Measurements from ENCODE around the gene SLC15A4.
A peak's percentile ranks its signal among the peaks of the same experiment; 100 is the strongest.

The SLC15A4 gene

DNA sequence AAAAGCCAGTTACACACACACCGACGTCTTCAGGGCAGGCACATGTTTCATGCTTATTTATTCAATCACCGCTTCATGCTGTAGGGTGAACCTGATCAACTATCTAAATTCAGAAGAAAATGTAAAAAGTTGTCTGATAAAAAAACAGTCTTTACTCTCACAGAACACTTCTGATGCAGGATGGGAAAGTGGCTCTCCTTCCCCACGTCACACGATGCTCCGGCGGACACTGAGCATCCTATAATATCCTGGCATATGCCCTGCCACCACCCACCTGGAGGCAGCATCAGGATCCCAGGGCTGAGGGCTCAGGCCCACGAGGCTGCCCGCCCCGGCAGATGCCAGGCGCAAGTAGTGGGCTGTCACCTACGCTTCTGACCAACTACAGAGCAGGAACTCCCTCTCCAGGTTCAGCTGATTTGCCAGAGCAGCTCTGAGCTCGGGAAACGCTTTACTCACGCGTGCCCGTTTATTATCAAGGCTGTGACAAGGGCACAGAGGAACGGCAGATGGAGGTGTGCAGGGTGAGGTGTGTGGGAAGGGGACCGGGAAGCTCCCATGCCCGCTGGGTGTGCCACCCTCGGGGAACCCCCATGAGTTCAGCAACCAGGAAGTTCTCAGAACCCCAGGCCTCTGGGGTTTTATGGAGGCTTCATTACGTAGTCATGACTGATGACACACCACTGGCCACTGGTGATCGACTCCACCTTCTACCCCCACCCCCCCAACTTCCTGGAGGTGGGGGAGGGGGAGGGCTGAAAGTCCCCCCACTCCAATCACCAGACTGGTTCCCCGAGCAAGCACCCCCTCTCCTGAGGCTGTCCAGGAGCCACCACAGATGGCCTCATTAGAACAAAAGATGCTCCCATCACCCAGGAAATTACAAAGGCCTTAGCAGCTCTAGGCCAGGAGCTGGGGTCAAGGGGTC lies 32.1 kb downstream of the SLC15A4 start:
- DNase-seq = no peak

DNA sequence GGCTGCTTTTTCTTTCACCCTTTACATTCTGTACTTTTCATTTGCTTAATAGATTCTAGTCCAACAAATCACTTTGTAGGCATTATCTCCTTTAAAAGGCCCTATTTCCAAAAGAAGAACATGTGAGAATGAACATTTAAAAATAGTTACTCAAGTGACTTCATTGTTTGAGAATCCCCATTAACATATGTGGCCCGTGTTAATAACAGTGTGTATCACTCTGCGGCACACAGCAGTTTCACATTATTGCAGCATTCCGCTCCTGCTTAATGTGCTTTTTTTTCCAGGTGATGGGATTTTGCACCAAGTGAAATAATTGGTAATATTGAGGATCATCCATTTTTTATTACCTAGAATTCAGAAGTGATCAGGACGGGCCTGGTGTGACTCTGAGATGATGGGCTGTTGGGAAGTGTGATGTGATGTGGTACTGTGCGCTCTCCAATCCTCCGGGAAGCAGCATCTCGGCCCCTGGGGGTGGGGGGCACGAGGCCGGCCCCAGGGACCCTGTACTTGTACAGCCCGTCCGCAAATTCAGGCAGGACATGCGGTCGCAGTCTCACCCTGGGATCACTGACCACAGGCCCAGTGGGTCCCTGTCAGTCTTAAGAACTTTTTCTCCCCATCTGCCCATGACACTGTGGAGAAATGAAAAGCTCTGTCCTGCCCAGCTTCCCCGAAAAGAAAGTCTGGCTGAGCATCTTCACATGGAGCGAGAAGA lies 32.9 kb downstream of the SLC15A4 start:
- DNase-seq = no peak

DNA sequence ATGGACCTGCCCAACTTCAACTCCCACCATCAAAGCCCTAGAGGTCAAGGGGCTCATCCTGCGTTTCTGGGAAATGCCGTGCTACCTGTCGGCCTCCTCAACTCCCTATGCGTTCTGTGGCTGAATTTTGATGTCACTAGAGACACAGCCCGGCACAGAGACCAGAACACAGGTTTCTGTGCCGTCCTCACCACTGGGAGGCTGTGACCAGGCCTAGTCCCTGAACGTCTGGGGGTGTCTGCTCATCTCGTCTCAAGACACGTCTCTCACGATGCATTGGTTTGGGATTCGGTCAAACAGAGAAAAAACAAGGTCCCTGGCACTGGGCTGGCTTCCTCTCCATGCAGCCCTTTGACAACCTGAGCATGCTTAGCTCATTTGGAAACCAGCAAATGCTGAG lies 33.5 kb downstream of the SLC15A4 start:
- DNase-seq = no peak

DNA sequence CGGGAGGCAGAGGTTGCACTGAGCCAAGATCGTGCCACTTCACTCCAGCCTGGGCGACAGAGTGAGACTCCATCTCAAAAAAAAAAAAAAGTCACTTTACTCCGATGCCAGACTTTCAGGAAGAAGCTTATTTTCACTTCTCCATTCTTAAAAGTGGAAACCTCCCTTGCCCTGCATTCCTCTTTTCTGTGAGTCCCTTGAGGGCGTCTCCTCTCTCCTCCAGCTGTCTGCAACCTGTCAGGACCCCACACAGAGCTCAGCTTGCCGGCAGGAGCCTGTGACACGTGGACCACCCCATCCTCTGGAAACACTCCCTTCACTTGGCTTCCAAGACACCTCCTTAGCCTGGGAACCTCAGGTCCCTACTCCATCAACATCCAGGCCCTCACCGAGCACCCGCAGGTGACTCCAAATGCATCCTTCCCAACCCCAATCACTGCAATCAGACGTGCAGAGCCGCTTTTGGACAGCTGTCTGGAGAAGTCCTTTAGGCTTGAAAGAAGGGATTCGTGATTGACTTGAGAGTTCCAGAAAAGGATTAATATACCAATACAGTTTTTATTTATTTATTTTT lies 34.3 kb downstream of the SLC15A4 start:
- no peak for DNase-seq

DNA sequence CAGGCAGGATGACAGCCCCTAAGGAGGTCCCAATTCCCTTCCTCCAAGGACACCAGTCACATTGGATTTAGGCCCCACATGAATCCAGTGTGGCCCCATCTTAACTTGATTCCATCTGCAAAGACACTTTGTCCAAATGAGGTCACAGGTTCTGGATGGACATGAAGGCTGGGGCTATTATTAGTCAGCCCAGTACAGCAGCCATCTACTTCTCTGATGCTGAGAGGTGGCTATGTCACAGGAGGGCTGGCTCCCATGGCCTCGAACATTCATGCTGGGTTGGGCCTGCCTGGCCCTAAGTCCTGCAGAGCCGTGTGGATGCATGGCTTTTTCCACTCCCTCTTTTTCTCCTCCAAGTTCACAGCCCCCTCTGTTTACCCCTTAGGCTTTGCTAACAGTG lies 35.9 kb downstream of the SLC15A4 start:
- no peak for DNase-seq

DNA sequence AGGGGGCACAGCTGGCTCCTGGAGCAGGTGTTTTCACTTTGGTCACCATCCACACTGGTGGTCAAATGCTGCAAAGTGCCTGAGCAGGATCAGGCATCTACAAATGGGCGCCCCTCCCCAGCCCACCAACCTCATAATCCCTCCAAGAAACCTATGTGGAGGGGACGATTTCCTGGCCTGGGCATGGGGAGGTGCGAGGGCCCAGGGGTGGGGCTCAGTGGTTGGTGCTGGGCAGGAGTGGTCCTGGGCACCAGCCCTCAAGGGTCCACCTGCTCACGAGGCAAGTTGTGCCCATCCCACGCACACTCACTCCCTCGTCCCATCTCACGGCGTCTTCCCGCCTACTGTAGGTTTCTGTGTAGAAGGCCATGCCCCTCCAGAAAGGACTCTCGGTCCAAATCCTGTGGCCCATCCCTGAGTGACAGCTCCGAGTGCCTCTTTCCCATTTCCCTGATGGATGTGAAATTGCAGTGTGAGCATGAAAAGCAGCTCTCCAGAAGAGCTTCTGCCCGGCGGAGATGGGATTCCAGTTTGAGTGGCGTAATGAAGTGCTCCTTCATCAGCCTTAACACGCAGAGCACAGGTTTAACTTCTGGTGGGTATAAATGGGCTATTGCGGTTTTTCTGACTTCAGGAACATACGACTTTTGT lies 36.9 kb downstream of the SLC15A4 start:
- no peak for DNase-seq

DNA sequence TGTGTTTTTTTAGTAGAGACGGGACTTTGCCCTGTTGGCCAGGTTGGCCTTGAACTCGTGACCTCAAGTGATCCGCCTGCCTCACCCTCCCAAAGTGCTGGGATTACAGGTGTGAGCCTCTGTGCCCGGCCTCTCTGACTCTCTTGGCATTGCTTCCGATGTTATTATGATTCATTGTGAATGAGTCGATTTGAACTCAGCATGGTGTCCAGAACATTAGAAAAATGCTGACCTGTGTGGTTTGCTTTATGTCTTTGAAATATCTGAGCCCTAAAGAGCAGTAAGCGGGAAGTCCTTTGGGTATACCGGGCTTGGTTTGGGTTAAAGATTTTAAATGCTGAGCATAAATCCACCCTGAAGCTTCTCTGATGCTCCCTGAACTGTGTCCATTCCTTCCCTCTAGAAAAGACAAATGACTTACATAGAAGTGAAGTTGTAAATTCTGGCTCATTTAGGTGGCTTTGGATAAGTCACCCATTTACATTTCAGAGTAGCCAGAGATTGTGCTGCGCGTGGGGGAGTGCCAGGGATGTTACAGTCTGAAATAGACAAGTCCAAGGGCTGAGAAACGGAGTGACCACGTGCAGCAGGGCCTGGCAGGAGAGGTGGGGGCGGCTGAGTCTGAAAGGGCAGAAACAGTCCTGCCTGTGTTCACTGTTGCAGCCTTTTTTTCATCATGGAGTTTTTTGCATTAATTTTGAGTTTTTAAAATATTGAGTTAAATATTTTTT lies 39.6 kb downstream of the SLC15A4 start:
- no peak for DNase-seq

DNA sequence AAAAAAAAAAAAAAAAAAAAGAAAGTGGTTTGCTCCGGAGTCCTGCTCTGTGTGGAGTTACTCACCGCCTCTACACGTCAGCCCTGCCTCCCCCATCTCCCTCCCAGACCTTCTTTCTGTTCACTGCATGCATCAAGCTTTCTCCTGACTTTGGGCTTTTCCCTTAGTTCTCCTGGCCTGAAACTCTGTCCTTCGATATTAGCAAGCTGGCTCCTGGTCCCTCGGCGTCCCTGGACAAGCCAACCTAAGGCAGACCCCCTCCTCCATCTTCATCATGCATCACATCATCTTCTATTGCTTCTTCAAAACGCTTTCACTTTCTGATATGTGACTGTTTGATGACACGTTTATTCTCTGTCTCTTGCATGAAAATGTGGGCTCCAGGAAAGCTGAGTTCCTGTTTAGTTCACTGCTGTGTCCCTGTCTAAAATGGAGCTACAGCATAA lies 40.6 kb downstream of the SLC15A4 start:
- DNase-seq = no peak

DNA sequence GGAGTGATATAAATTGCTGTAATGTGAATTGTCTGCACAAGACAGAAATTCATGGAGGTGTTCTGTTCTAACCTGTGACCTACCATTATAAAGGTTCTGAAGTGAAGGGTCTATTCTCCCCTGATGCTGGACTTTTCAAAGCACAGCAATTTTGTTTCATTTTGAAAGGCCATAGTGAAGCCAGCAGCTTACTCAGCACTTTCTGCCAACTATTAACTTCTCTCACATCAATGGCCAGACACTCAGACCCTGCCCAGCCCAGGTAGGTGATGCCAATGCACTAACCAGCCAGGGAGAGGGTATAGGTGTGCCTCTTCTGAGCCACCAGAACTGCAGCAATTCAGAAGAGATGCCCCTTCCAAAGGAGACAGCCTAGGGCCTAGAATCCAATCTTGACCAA lies 43.9 kb downstream of the SLC15A4 start:
- DNase-seq = no peak

DNA sequence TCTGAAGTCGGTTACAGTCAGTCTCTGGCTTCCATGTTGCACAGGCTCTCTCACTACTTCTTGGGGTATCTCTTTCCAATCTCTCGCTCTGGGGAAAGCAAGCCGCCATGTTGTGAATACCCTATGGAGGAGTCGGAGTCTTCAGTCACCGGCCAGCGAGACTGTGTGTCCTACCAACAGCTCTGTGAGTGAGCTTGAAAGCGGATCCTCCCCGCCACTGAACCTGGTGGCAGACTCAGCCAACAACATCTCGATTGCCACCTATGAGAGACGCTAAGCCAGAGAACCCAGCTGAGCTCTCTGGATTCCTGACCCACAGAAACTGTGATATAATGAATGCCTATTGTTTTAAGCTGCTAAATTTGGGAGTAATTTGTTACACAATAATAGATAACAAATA lies 51.5 kb downstream of the SLC15A4 start:
- DNase-seq = no peak

DNA sequence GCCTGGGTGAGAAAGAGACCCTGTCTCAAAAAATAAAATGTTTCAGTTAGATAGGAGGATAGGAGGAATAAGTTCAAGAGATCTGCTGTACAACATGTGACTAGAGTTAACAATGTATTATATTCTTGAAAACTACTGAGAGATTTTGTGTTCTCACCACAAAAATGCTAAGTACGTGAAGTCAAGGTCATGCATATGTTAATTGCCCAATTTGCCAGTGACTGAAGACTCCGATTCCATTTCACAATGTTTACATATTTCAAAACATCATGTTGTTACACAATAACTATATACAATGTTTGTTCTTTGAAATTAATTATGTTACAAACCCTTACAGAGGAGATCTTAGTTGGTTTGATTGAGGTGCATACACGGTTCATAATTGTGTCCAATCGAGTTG lies 52.1 kb downstream of the SLC15A4 start:
- no peak for DNase-seq

DNA sequence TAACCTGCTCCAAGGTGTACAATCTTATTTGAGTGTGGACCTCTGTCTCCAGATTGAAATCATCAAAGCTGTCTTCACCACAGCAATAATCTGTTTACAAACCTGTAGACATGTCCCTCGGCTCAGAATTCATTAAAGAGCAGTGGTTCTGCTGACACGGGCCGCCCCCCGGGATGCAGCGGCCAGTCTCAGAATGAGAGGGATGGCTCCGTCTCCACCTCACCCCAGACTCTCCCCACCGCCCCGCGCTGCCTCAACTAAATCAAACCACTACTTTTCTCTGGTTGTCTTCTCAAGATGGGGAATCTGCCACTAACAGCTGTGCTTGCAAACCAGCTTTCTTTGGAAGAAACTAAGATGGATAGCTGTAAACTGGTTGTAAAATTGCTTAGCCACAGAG lies 56.2 kb downstream of the SLC15A4 start:
- DNase-seq = no peak

DNA sequence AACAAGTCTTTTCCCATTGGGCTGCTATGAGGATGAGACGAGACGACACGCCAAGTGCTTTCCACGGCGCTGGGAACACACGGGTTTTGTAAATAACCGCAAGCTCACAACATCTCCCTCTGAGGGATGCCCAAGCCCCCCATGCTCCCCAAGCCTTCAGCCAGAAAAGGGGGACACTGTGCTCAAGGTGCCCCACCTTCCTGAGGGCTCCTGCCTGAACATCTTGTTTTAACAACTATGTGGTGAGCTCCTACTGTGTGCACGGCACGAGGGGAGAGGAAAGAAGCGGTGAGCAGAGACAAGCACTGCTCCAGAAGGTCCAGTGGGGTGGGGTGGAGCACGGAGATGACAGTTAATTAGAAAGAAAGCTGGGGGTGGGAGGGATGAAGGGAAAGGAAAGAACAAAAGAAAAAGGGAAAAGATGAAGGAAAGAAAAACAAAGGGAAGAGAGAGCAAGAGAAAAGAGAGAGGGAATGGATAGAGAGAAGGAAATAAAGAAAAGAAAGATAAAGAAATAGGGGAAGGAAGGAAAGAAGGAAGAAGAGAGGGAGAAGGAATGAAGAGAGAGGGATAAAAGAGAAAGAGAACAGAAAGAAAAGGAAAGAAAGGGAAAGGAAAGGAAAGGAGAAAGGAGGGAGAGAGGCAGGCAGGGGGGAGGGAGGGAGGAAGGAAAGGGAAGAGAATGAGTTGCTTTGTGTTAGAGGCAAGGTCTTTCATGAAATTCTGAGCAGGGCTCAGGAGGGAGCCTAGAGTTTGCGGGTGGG lies 56.8 kb downstream of the SLC15A4 start:
- DNase-seq = no peak

DNA sequence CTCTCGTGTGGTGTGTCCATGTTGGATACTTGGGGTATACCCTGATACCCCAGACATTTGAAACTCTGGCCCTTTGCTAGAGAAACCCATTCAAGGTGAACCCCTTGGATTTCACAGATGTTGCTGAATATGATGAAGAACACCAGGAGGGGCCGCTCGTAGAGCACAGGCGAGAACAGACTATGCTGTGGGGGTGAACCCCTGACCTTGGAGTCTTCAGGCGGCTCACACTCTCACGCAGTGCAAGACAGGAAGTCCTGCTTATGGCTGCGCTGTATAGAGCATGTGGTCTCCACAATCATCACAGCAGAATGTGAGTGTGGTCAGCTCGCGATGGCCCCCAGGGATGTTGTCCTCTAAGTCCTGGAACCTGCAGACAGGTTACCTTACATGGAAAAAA lies 60.4 kb downstream of the SLC15A4 start:
- no peak for DNase-seq

DNA sequence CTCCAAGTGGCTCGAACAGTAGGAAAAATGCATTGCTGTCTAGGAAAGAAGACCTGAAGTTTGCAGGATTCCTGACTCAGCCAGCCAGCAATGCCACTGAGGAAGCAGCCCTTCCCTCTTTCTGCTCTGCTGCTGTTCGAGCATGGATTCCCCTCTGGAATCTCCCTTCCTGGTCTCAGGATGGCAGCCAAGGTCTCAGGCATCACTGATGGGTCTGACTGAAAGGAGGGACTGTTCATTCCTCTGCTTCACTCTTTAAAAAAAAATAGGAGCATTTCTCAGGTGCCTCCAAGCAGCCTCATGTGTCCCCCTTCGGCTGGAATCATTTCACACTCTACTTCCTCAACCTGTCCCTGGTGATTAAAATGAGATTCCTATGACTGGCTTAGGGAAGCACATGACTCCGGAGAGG lies 62.4 kb downstream of the SLC15A4 start:
- DNase-seq = no peak

DNA sequence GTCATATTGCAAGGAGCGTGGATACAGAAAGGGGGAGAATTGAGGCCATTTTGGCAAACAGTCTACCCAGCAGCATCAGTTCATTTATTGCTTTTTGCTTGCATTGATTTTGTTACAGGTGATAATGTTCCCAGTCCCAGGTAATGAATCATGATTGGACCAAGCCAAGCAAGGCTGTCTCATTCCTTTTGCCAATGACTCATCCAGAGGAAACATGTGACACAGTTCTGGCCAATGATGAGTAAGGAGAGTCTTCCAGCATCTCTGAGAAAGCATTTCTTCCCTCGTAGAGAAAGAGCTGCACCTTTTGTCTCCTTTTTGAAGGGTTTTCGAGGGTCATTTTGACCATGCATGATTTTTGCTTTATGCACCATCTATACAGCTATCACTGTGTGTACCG lies 68.2 kb downstream of the SLC15A4 start:
- no peak for DNase-seq

DNA sequence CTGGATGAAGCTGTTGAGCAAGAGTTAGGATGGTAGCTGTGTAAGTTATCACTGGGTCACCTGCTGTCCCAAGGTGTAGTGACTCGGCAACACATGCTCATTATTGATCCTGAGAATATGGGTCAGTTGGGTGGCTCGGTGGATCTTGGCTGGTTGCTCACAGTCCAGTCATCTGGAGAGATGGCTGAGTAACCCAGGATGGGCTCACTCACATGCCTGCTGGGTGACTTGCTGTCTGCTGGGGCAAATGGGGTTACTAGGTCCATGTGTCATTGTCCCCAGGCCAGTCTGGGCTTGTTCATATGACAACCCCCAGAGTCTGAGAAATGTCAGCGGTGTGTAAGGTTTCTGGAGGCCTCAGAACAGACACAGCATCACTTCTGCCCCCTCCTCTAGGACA lies 69.5 kb downstream of the SLC15A4 start:
- no peak for DNase-seq

DNA sequence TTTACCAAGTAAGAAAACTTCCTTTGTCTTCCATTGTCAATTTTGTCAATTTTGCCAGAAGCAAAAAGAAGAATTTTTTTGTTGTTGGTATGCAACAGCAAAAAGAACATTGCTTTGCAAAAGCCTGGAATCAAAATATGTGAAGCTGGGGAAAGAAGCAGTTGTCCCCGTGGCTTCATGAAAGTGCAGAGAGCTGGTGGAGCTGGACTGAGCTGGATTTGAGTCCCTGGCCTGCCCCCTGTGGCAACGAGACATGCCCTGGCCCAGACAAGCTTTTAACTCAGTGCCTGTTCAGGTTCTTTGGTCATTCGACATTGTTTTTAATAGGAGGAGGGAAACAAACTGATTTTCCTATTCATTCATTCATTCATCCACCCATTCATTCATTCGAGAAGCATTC lies 70.3 kb downstream of the SLC15A4 start:
- DNase-seq = no peak

DNA sequence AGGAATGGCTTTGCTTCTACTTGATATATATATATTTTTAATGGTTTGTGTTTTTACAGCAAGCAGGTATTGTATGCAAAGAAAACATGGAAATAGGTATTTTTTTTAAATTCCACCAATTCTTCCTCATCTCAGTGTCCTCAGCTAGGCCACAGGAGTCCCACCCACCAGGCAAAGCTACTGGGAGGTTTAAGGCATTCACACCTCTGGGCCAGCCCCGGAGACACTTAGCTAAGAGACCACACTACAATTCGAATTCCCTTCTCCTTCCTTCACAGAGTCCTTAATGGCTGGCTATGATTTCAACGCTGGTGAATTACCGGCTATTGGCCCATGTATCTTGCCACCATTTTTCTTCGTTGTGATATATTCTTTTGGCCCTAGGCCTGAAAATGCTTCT lies 71.4 kb downstream of the SLC15A4 start:
- no peak for DNase-seq

DNA sequence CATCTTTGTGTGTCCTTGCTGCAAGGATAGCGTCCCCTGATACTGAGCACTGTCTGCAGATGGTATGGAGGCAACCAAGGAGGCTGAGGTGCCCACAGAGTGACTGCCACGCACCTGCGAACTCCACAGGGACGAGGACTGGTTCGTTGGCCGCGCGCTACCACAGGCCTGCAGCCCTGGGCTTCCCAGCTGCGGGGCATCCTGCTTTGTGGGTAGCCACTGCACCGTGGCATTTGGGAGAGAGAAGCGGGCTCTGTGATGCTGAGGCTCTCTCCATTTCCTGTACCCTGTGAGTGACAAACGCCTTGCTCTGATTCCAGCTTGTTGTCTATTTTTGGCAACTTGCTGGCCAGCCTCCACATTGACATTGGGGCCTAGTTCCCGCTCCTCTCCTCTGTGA lies 76.3 kb downstream of the SLC15A4 start:
- DNase-seq = no peak

DNA sequence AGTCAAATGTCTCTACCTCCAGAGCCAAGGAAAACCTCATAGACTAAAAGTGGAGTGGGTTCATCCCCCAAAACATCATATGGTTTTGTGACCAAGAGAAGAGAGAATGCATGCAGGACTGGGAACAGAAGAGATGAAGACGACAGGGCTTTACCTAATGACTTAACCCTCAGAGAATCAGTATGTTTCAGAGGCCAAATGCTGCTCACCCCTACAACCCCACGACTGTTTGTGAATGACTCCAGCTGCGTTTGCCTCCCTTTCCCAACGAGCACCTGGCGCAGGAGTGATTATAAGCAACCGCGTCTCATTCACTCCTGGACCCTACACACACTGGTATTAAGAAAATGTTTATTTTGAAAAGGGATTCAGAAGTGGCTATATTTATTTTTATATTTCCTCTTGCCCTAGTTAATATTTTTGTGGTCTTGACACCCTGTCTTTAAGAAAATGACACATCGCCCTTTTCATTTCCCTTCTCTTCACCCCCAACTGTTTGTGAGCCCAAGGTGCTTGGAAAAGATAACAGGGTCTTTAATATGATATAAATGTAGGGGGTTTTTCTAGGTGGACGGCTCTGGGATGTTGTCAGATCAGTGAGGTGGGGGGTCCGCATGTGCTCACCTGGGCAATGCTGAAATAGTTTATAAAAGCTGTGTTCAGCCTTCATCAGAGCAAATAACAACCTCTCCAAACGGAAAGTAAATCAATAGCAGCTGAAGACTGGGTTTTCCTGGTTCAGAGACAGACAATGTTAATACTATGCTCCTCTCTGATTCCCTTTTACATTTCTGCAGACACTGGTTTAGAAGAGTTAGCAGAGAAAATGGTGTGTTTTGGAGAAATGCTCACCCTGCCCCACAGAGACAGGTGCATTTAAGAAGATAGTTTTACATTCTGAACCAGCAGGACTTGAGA lies 77.7 kb downstream of the SLC15A4 start:
- peak; percentile 71 for DNase-seq

All from NCI-H146 (cell line).